Osteoblast (primary cell): Measurements from ENCODE around the gene MET. TPM values are rescaled to one million over a fixed set of nuclear protein-coding genes. Genes with fewer than 3 reads are reported as not detected.
"Not testable (repeated sequence)": the region's sequence is repeated elsewhere in the genome, so short reads cannot be mapped to it uniquely, and the experiment has no call there.

Source experiments
- DNase-seq: peaks from one replicate; pipeline ENCODE4 v3.0.0; 2011; ENCODE audit warnings: low spot score, mixed read lengths; ENCODE audit not compliant: insufficient read length; ENCODE audit errors: missing footprints
- H2AFZ ChIP-seq: 2 replicates; pipeline ENCODE4 v1.6.0; 2011; ENCODE audit warnings: mild to moderate bottlenecking, low read length
- H3K27ac ChIP-seq: 2 replicates; pipeline ENCODE4 v1.5.1; 2011; ENCODE audit warnings: mild to moderate bottlenecking, low read depth, low read length, moderate library complexity
- H3K27me3 ChIP-seq: 2 replicates; pipeline ENCODE4 v1.6.0; 2012; ENCODE audit warnings: mild to moderate bottlenecking, control low read depth, inconsistent platforms, low read length, moderate library complexity; ENCODE audit not compliant: insufficient read depth
- H3K36me3 ChIP-seq: 2 replicates; pipeline ENCODE4 v1.5.1; 2011; ENCODE audit warnings: mild to moderate bottlenecking, low read length, control low read depth, moderate library complexity; ENCODE audit not compliant: insufficient read depth
- H3K4me1 ChIP-seq: 2 replicates; pipeline ENCODE4 v1.5.1; 2011; ENCODE audit warnings: mild to moderate bottlenecking, low read length, control low read depth, moderate library complexity; ENCODE audit not compliant: insufficient read depth
- H3K4me2 ChIP-seq: 2 replicates; pipeline ENCODE4 v1.6.0; 2011; ENCODE audit warnings: mild to moderate bottlenecking, low read length; ENCODE audit not compliant: insufficient read depth
- H3K4me3 ChIP-seq: fragments of 200-600 bp; sonication (generic); 3 replicates; pipeline ENCODE4 v1.5.1; 2012; ENCODE audit warnings: mild to moderate bottlenecking, low read length, inconsistent platforms; ENCODE audit not compliant: insufficient read depth
- H3K79me2 ChIP-seq: 2 replicates; pipeline ENCODE4 v1.6.0; 2012; ENCODE audit warnings: mild to moderate bottlenecking, low read length, control low read depth, inconsistent platforms; ENCODE audit not compliant: insufficient read depth
- H3K9me3 ChIP-seq: 2 replicates; pipeline ENCODE4 v1.5.1; 2011; ENCODE audit warnings: low read depth, low read length, control low read depth
- H4K20me1 ChIP-seq: 2 replicates; pipeline ENCODE4 v1.6.0; 2012; ENCODE audit warnings: mild to moderate bottlenecking, low read length, control low read depth; ENCODE audit not compliant: insufficient read depth
- total RNA-seq: library from RNA; depleted of rRNA; stranded (reverse); fragments of >200 nt; gene quantifications from 2 replicates; pipeline ENCODE4 v1.2.3, GENCODE V29; 2012
- TF ChIP-seq, protein P1 (sequence below): IDR thresholded peaks from 2 replicates; pipeline ENCODE4 v1.5.1; 2011; ENCODE audit warnings: mild to moderate bottlenecking, low read depth, low read length, moderate library complexity; ENCODE audit errors: extremely low read depth

MET gene
- total RNA-seq, 1 donor, result 55.0 TPM

DNA sequence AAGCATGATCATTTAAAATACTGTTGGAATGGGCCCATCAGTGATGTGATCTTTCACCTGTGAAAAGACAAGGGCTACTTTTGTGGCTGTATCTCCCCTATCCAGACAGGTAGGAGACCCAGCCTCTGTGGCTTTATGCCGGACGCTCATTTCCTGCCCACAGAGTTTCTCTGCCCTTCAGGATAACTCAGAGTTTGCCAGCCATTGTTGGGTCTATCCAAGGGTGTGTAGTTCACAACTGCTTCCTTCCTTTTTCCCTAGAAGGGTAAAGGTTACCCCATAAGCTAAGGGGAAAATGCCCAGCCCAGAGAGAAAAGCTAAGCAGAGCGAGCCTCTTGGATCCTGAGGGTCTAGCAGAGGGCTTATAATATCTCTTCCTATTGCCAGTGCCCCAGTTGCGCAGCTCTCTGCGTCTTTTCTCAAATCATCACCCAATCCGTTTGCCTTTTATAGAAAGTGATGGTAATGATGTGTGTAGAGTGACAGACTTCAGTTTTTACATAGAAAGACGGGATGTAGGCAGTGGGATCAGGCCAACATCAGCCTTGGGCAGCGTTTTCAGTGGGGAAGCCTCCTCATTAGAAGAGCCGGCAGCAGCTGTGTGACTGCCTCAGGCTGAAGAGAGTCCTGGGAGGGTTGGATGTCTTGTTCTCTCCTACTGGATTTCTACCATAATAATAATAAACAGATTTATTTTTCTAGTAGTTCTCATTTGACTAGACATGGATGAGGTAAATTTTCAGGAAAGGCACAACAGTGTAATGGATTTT is 80.5 kb downstream of the MET start:
- Histone ChIP-seq H3K9me3 (no peaks in the 10 kb centered on the region), H3K4me3 (no peak overlapping the region), H3K27ac (no peak overlapping the region), H3K4me2 (no peak overlapping the region), H3K36me3 (peaks cover 16% of the 10 kb centered on the region), H2AFZ (no peak overlapping the region), H4K20me1 (no peaks in the 10 kb centered on the region), H3K4me1 (no peaks in the 10 kb centered on the region), H3K27me3 (no peaks in the 10 kb centered on the region), H3K79me2 (no peaks in the 10 kb centered on the region)
- no peak for DNase-seq
- TF ChIP-seq, protein P1, sequence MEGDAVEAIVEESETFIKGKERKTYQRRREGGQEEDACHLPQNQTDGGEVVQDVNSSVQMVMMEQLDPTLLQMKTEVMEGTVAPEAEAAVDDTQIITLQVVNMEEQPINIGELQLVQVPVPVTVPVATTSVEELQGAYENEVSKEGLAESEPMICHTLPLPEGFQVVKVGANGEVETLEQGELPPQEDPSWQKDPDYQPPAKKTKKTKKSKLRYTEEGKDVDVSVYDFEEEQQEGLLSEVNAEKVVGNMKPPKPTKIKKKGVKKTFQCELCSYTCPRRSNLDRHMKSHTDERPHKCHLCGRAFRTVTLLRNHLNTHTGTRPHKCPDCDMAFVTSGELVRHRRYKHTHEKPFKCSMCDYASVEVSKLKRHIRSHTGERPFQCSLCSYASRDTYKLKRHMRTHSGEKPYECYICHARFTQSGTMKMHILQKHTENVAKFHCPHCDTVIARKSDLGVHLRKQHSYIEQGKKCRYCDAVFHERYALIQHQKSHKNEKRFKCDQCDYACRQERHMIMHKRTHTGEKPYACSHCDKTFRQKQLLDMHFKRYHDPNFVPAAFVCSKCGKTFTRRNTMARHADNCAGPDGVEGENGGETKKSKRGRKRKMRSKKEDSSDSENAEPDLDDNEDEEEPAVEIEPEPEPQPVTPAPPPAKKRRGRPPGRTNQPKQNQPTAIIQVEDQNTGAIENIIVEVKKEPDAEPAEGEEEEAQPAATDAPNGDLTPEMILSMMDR, result no peak

DNA sequence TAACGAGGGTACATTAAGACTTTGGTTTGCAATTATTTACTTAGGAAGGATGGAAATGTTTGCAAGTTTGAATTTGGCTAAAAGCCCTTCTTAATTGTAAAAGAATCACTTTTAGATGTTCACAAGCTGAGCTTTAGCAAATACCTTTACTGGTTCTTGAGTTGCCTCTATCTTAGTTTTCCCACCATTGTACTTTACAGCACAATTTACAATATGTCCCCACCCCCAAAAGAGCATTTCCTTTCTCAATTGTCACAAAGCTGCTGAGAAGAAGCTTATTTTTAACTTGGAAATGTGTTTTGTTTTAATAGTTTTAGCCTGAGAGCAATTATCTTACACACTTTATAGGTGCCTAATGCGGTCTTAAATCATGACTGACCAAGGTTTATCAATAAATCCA is 81.1 kb downstream of the MET start:
- H2AFZ ChIP-seq, result no peak overlapping the region
- no peaks in the 10 kb centered on the region for H4K20me1 ChIP-seq
- H3K36me3 ChIP-seq, result peaks cover 20% of the 10 kb centered on the region
- H3K4me2 ChIP-seq, result no peak overlapping the region
- H3K79me2 ChIP-seq, result no peaks in the 10 kb centered on the region
- H3K27me3 ChIP-seq, result no peaks in the 10 kb centered on the region
- no peak for DNase-seq
- no peaks in the 10 kb centered on the region for H3K4me1 ChIP-seq
- no peak overlapping the region for H3K27ac ChIP-seq
- H3K4me3 ChIP-seq, result no peak overlapping the region
- no peaks in the 10 kb centered on the region for H3K9me3 ChIP-seq
- TF ChIP-seq, protein P1, result no peak

DNA sequence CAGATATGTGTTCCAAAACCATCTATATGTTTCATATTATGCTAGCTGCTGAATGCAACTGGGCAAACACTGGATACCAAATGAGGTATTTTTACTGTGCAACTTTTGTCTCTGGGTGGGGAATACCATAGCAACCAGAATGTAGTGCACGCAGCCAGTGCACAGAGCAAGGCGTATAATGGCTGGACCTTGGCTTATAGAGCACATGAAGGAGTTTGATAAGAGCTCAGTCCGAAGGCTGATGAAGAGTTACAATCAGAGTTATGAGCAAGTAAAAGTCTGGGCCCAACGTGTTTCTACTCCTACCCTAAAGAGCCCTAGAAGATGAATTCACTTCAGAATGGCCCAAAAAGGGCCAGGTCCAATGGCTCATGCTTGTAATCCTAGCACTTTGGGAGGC is 82.2 kb downstream of the MET start:
- Histone ChIP-seq H3K36me3 (peaks cover 30% of the 10 kb centered on the region), H3K4me2 (no peak overlapping the region), H4K20me1 (no peaks in the 10 kb centered on the region), H3K4me1 (no peaks in the 10 kb centered on the region), H3K27me3 (no peaks in the 10 kb centered on the region), H2AFZ (no peak overlapping the region), H3K9me3 (no peaks in the 10 kb centered on the region), H3K79me2 (no peaks in the 10 kb centered on the region), H3K4me3 (no peak overlapping the region), H3K27ac (no peak overlapping the region)
- TF ChIP-seq, protein P1, result no peak
- no peak for DNase-seq

DNA sequence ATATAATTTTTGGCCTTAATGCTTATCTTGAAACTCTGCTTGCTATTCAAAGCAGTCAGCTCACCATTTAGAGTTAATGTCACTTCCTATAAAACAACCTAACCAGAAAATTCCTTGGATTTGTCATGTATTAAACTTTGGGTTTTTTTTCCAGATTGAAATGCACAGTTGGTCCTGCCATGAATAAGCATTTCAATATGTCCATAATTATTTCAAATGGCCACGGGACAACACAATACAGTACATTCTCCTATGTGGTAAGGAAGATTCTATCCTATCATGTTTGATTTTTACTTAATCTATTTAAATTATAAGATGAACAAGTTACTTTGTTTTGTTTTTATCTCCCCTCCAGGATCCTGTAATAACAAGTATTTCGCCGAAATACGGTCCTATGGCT is 85.3 kb downstream of the MET start:
- H3K9me3 ChIP-seq, result no peaks in the 10 kb centered on the region
- no peaks in the 10 kb centered on the region for H3K4me1 ChIP-seq
- H3K79me2 ChIP-seq, result no peaks in the 10 kb centered on the region
- H4K20me1 ChIP-seq, result no peaks in the 10 kb centered on the region
- H3K4me3 ChIP-seq, result no peak overlapping the region
- peaks cover 46% of the 10 kb centered on the region for H3K36me3 ChIP-seq
- no peak overlapping the region for H3K27ac ChIP-seq
- no peak overlapping the region for H2AFZ ChIP-seq
- no peaks in the 10 kb centered on the region for H3K27me3 ChIP-seq
- TF ChIP-seq, protein P1, result no peak
- no peak for DNase-seq
- no peak overlapping the region for H3K4me2 ChIP-seq

DNA sequence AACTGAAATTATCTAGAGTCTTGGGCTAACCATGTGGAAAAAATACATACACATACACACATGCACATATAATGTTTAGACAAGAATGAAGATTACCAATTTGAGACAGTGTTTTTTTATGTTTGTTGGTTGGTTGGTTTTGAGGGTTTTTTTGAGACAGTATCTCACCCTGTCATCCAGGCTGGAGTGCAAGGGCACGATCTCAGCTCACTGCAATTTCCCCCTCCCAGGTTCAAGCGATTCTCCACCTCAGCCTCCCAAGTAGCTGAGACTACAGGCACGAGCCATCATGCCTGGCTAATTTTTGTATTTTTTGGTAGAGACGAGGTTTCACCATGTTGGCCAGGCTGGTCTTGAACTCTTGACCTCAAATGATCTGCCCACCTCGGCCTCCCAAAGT is 87.6 kb downstream of the MET start:
- not testable (repeated sequence) for H2AFZ ChIP-seq, H3K4me2 ChIP-seq, H3K4me3 ChIP-seq, H4K20me1 ChIP-seq, H3K27ac ChIP-seq, DNase-seq, H3K27me3 ChIP-seq, H3K4me1 ChIP-seq, H3K9me3 ChIP-seq, H3K79me2 ChIP-seq
- H3K36me3 ChIP-seq, result peaks cover 64% of the 10 kb centered on the region
